MCF 10A (cell line): Measurements from ENCODE around the gene RUBCN. TPM values are rescaled to one million over a fixed set of nuclear protein-coding genes. Genes with fewer than 3 reads are reported as not detected.
"Not testable (repeated sequence)": the region's sequence is repeated elsewhere in the genome, so short reads cannot be mapped to it uniquely, and the experiment has no call there.

Source experiments
- BruUV-seq: library from RNA; stranded (reverse); fragments of 400-500 nt; replicated peaks from 2 replicates; lab custom pipeline; 2021; lab: Mats Ljungman, UMichigan
- CTCF ChIA-PET: fragments of 300-600 bp; sonication (Branson Sonifier 250); formaldehyde crosslinking; extraction: SDS; loops from one replicate; lab custom pipeline; 2021; ENCODE audit warnings: antibody characterized with exemption, inconsistent platforms; lab: Yijun Ruan, JAX
- POLR2A ChIA-PET: fragments of 300-600, 350-650 bp; sonication (Branson Sonifier 250); formaldehyde crosslinking; extraction: SDS; loops from one replicate; lab custom pipeline; 2020; ENCODE audit warnings: antibody characterized with exemption, inconsistent platforms; lab: Yijun Ruan, JAX
- DNase-seq: peaks from one replicate; pipeline ENCODE4 v3.0.0-alpha.2; 2018; ENCODE audit not compliant: unreplicated experiment
- H3K27ac Mint-ChIP-seq: one replicate; pipeline ENCODE4 v1.8.0; 2022; ENCODE audit warnings: mild to moderate bottlenecking, low read depth, mixed read lengths; ENCODE audit not compliant: unreplicated experiment
- H3K27me3 Mint-ChIP-seq: one replicate; pipeline ENCODE4 v1.8.0; 2022; ENCODE audit warnings: mixed read lengths; ENCODE audit not compliant: insufficient read depth, unreplicated experiment
- H3K36me3 Mint-ChIP-seq: one replicate; pipeline ENCODE4 v1.8.0; 2022; ENCODE audit warnings: mild to moderate bottlenecking, moderate library complexity, mixed read lengths; ENCODE audit not compliant: insufficient read depth, unreplicated experiment
- H3K4me1 Mint-ChIP-seq: one replicate; pipeline ENCODE4 v1.8.0; 2022; ENCODE audit warnings: mixed read lengths; ENCODE audit not compliant: insufficient read depth, unreplicated experiment
- H3K4me3 Mint-ChIP-seq: one replicate; pipeline ENCODE4 v1.8.0; 2022; ENCODE audit warnings: mild to moderate bottlenecking, moderate library complexity, mixed read lengths; ENCODE audit not compliant: unreplicated experiment
- H3K9me3 Mint-ChIP-seq: one replicate; pipeline ENCODE4 v1.8.0; 2022; ENCODE audit warnings: mixed read lengths; ENCODE audit not compliant: unreplicated experiment
- CTCF ChIP-seq: fragments of 200-600 bp; IDR thresholded peaks from one replicate; pipeline ENCODE4 v1.8.0; 2022; ENCODE audit warnings: antibody characterized with exemption, mild to moderate bottlenecking; ENCODE audit not compliant: unreplicated experiment
- intact Hi-C: fragments of 100-400 bp; cut with micrococcal nuclease; formaldehyde crosslinking; loops from 2 replicates; pipeline ENCODE4 v1.14.1; 2022
- total RNA-seq: library from RNA; stranded (reverse); gene quantifications from 2 replicates; pipeline ENCODE4 v1.2.3, GENCODE V29; 2022

RUBCN gene
- total RNA-seq, 1 experiment from 2014 or later = 29.9 TPM

- H3K27me3 Mint-ChIP-seq, BruUV-seq, DNase-seq, H3K4me3 Mint-ChIP-seq, H3K36me3 Mint-ChIP-seq, CTCF ChIA-PET, H3K9me3 Mint-ChIP-seq: not testable (repeated sequence)
- intact Hi-C loops = loop anchor here (1.0 to 2.0 kb wide), 2 partner anchors 11 to 20 kb away; no protein-coding TSS in a partner anchor
- POLR2A ChIA-PET = interaction anchor here (1.4 to 1.5 kb wide), 4 partner anchors 11 to 63 kb away, joined by 4 to 13 read pairs (median 5); no protein-coding TSS in a partner anchor
- peaks cover 25% of the 10 kb centered on the region for H3K4me1 Mint-ChIP-seq
- H3K27ac Mint-ChIP-seq = peak overlapping the region; percentile 91
These were observed 5.9 kb downstream of the RUBCN start for GRCh38 chr3:197730770-197731169.

GRCh38 chr3:197730200-197730599 is 6.5 kb downstream of the RUBCN start:
- intact Hi-C loops = loop anchor here (1.0 to 2.0 kb wide), 2 partner anchors 11 to 21 kb away; no protein-coding TSS in a partner anchor
- peaks cover 25% of the 10 kb centered on the region for H3K4me1 Mint-ChIP-seq
- CTCF ChIA-PET = no interaction called here
- H3K27ac Mint-ChIP-seq = peak overlapping the region; percentile 91
- no peak overlapping the region for H3K4me3 Mint-ChIP-seq
- no peaks in the 10 kb centered on the region for H3K36me3 Mint-ChIP-seq
- no peaks in the 10 kb centered on the region for H3K9me3 Mint-ChIP-seq
- POLR2A ChIA-PET = interaction anchor here (1.2 to 1.5 kb wide), 5 partner anchors 11 to 63 kb away, joined by 4 to 13 read pairs (median 5); no protein-coding TSS in a partner anchor
- no TSS peak for BruUV-seq
- DNase-seq = peak; percentile 60
- no peaks in the 10 kb centered on the region for H3K27me3 Mint-ChIP-seq
- no peak for TF ChIP-seq CTCF

- Mint-ChIP-seq H3K27me3 (no peaks in the 10 kb centered on the region), H3K27ac (no peak overlapping the region), H3K4me3 (no peak overlapping the region), H3K36me3 (no peaks in the 10 kb centered on the region), H3K9me3 (no peaks in the 10 kb centered on the region), H3K4me1 (peaks cover 20% of the 10 kb centered on the region)
- ChIA-PET CTCF (no interaction called here), POLR2A (interaction anchor here (0.7 kb wide), 1 partner anchor 47 kb away, joined by 4 read pairs; no protein-coding TSS in a partner anchor)
- intact Hi-C loops = no loop called here
- no TSS peak for BruUV-seq
- DNase-seq = no peak
- TF ChIP-seq CTCF = no peak
These were observed 8.2 kb downstream of the RUBCN start for GRCh38 chr3:197728487-197728886.

- intact Hi-C loops, H3K27me3 Mint-ChIP-seq, BruUV-seq, CTCF ChIA-PET, H3K27ac Mint-ChIP-seq, H3K4me3 Mint-ChIP-seq, H3K36me3 Mint-ChIP-seq, DNase-seq, H3K9me3 Mint-ChIP-seq: not testable (repeated sequence)
- H3K4me1 Mint-ChIP-seq = peaks cover 20% of the 10 kb centered on the region
- POLR2A ChIA-PET = interaction anchor here (0.7 kb wide), 1 partner anchor 48 kb away, joined by 4 read pairs; no protein-coding TSS in a partner anchor
These were observed 8.8 kb downstream of the RUBCN start for GRCh38 chr3:197727878-197728277.

- H3K27ac Mint-ChIP-seq = no peak overlapping the region
- no peak for TF ChIP-seq CTCF
- peaks cover 7% of the 10 kb centered on the region for H3K36me3 Mint-ChIP-seq
- peaks cover 17% of the 10 kb centered on the region for H3K9me3 Mint-ChIP-seq
- intact Hi-C loops = no loop called here
- H3K4me1 Mint-ChIP-seq = peaks cover 19% of the 10 kb centered on the region
- no TSS peak for BruUV-seq
- no peak for DNase-seq
- CTCF ChIA-PET = no interaction called here
- no peak overlapping the region for H3K4me3 Mint-ChIP-seq
- POLR2A ChIA-PET = interaction anchor here (2.7 kb wide), 1 partner anchor 11 kb away, joined by 8 read pairs; no protein-coding TSS in a partner anchor
- no peaks in the 10 kb centered on the region for H3K27me3 Mint-ChIP-seq
These were observed 14.0 kb downstream of the RUBCN start for GRCh38 chr3:197722734-197723133.
